Glomerular visceral epithelial cell (primary cell): ENCODE data around the gene ODAD3.

ENCODE experiments used
- DNase-seq: peaks from one replicate; pipeline ENCODE4 v3.0.0-alpha.2; 2016; ENCODE audit errors: extremely low spot score

ODAD3 gene

DNA sequence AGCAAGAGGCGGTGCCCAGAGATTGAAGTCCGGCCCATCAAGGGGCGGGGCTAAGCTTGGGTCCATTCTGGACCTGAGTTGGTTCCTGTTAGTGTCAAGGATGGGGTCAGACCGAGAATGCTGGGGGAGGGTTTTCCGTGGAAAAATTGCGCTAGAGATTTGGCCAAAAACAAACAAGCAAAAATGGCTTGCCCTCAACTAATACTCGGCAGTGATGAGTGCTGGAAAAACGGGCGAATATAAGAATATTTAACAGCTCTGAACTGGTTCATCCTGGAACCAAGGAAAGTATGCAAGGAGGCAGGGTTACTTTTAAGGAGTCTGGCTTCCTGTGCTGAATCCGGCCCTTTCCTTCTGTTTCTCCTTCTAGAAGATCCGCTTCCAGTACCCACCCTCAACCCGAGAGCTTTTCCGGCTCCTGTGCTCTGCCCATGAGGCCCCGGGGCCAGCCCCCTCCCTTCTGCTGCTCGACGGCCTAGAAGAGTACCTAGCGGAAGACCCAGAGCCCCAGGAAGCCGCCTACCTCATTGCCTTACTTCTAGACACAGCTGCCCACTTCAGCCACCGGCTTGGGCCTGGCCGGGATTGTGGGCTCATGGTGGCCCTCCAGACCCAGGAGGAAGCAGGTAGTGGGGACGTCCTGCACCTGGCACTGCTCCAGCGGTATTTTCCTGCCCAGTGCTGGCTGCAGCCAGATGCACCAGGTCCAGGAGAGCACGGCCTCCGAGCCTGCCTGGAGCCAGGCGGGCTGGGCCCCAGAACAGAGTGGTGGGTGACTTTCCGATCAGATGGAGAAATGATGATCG lies 59.6 kb downstream of the ODAD3 start:
- peak; percentile 52 for DNase-seq

DNA sequence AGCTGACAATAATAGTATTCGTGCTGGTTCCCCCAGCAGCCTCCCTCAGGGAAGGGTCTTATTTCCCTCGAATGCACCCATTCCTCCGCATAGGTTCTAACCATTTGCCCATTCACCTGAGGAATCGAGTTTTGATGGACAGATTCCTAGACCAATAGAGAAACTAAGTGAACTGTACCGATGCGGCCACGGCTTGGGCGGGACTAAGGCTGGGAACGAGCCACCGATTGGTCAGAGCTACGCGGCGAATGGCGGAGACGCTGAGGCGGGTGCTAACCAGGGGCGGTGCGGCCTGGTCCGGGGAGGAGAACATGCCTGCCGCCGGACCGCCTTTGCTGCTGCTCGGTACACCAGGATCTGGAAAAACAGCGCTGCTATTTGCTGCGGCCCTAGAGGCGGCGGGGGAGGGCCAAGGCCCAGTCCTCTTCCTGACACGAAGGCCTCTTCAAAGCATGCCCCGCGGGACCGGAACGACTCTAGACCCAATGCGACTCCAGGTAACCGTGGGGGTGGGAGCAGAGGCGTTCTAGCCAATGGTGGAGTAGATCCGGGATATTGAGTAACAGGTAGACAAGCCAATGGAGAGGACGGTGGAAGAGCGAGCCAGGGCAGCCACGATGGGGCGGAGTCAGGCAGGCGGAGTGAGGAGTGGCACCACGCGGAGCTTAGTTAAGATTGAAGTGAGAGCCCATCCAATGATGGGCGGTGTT lies 60.3 kb downstream of the ODAD3 start, which contains the start of gene SWSAP1:
TSS of gene SWSAP1 (plus strand) at position 234 of the 710 bp plus-strand sequence. CDS start at position 249, 15 bp downstream.
- DNase-seq: peak; percentile 100

DNA sequence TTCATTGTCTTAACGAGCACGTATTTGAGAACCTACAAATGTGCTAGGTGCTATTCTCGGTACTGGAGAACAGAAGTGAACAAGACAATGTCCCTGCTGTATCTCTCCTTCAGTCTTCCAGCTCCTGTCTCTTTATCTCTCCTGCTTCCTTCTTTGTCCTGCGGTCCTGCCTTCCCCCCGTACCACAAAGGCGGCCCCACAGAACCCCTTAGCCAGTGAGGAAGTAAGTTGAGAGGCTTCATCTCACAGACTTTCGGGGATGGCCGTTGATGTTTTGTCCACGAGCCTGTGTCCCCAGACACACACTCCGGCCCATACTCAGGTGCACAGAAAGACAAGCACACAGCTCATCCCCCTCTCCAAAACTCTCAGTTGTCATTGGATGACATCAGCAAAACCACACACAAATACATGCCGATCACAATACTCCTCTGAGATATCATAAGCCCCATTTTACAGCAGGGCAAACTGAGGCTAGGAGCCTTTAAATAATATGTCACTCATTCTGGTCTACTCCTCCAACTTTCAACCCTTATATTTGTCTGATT lies 61.0 kb downstream of the ODAD3 start:
- DNase-seq: no peak

DNA sequence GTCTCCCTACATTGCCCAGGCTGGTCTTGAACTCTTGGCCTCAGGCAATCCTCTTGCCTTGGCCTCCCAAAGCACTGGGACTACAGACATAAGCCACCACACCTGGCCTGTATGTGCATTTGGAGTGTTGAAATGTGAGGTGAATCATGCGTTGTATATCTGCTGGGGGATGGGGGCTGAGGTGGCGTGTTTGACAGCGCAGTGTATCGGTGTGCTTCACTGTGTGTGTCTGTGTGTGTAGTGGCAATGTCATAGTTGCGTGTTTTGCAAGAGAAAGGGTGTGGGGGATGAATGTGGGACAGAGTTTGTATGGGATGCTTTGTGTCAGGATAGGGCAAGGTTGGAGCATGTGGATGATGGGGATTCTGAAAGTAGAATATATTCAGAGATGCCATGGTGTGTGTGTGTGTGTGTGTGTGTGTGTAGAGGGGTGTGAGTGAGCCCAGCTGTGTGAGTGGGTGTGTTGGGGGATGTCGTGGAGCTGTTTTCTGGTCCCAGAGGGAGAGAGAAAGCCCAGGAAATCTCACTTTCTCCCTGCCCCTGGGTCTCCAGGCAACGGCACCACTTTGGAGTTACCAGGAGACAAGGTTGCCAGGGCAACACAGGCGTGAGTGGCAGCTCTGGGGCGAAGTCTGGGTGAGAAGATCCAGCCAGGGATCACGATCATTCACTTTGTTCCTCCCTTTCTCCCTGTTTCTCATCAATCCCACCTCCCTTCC lies 61.6 kb downstream of the ODAD3 start:
- DNase-seq: no peak

DNA sequence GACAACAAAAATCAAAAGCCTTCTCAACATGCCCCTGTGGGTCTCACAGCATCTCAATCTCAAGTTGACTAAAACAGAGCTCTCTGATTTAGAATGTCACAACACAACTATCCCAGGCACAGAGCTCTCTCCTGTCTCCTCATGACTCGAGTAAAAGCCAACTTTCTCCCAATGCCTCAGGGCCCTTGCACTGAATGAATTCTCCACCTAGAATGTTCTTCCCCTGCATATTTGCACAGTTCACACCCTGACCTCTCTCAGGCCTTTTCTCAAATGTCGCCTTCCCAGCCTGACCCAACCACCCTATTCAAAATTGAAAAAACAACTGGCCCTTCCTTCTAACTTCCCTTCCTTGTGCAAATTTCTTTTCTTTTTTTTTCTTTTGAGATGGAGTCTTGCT lies 64.2 kb downstream of the ODAD3 start:
- no peak for DNase-seq
